DMS 273 treated with DMSO at 0.1 percent for 48 hours (cell line): ENCODE measurements around the gene NLK.

ENCODE experiments used
- DNase-seq: peaks from one replicate; lab custom pipeline; 2025; lab: John Stamatoyannopoulos, UW

Gene NLK

GRCh38 chr17:28040406-28040805 is 2.1 kb upstream of the NLK start:
- DNase-seq = no peak

- peak; percentile 100 for DNase-seq
Measured at GRCh38 chr17:28041068-28041843, 1.2 kb upstream of the NLK start.

GRCh38 chr17:28041844-28042656 is 427 bp upstream of the NLK start:
- DNase-seq = no peak

GRCh38 chr17:28042721-28043291 is 329 bp downstream of the NLK start:
- no peak for DNase-seq

- DNase-seq = no peak
Measured at GRCh38 chr17:28043296-28043695, 819 bp downstream of the NLK start.

GRCh38 chr17:28043741-28044140 is 1.3 kb downstream of the NLK start:
- DNase-seq = no peak

GRCh38 chr17:28045304-28045703 is 2.8 kb downstream of the NLK start:
- no peak for DNase-seq

GRCh38 chr17:28046034-28046825 is 3.8 kb downstream of the NLK start:
- DNase-seq = no peak

- DNase-seq = no peak
Measured at GRCh38 chr17:28047806-28048205, 5.3 kb downstream of the NLK start.

- no peak for DNase-seq
Measured at GRCh38 chr17:28049071-28049470, 6.6 kb downstream of the NLK start.

- DNase-seq = no peak
Measured at GRCh38 chr17:28053044-28053670, 10.7 kb downstream of the NLK start.

- DNase-seq = no peak
Measured at GRCh38 chr17:28053725-28054124, 11.2 kb downstream of the NLK start.

- no peak for DNase-seq
Measured at GRCh38 chr17:28055546-28056275, 13.2 kb downstream of the NLK start.

- DNase-seq = no peak
Measured at GRCh38 chr17:28056276-28056620, 13.8 kb downstream of the NLK start.

GRCh38 chr17:28057731-28058246 is 15.3 kb downstream of the NLK start:
- DNase-seq = no peak

GRCh38 chr17:28059675-28060074 is 17.2 kb downstream of the NLK start:
- DNase-seq = no peak

GRCh38 chr17:28065706-28066105 is 23.2 kb downstream of the NLK start:
- DNase-seq = no peak

- no peak for DNase-seq
Measured at GRCh38 chr17:28069061-28069460, 26.6 kb downstream of the NLK start.

- DNase-seq = no peak
Measured at GRCh38 chr17:28071179-28071578, 28.7 kb downstream of the NLK start.

- DNase-seq = no peak
Measured at GRCh38 chr17:28071891-28072606, 29.6 kb downstream of the NLK start.
